WTC11 (cell line): ENCODE measurements around the gene ITGA11. TPM values are rescaled to one million over a fixed set of nuclear protein-coding genes. Genes with fewer than 3 reads are reported as not detected.

ENCODE experiments used
- ATAC-seq: fragments of 200-7000 bp; cut with Tn5 transposase; 2 replicates; pipeline ENCODE4 v1.10.0; 2021; ENCODE audit warnings: mild to moderate bottlenecking, moderate library complexity
- CTCF ChIA-PET: fragments of 300-600 bp; sonication (Branson Sonifier 250); formaldehyde crosslinking; loops from one replicate; lab custom pipeline; 2021; ENCODE audit warnings: antibody characterized with exemption; lab: Charles Lee
- POLR2A ChIA-PET: fragments of 350-600 bp; sonication (Branson Sonifier 250); formaldehyde crosslinking; loops from one replicate; lab custom pipeline; 2021; ENCODE audit warnings: antibody characterized with exemption; lab: Charles Lee
- DNase-seq: peaks from one replicate; pipeline ENCODE4 v3.0.0; 2021; ENCODE audit warnings: low spot score
- H3K27ac Mint-ChIP-seq: 2 replicates; pipeline ENCODE4 v1.8.0; 2021; ENCODE audit warnings: mixed read lengths
- H3K27me3 Mint-ChIP-seq: 2 replicates; pipeline ENCODE4 v1.8.0; 2021; ENCODE audit warnings: low read depth, mild to moderate bottlenecking, moderate library complexity, mixed read lengths
- H3K36me3 Mint-ChIP-seq: 2 replicates; pipeline ENCODE4 v1.8.0; 2021; ENCODE audit warnings: mixed read lengths
- H3K4me1 Mint-ChIP-seq: 2 replicates; pipeline ENCODE4 v1.8.0; 2022; ENCODE audit warnings: mixed read lengths
- H3K4me3 Mint-ChIP-seq: 2 replicates; pipeline ENCODE4 v1.8.0; 2021; ENCODE audit warnings: mild to moderate bottlenecking, moderate library complexity, mixed read lengths
- H3K9me3 Mint-ChIP-seq: 2 replicates; pipeline ENCODE4 v1.8.0; 2021; ENCODE audit warnings: mixed read lengths
- CREM ChIP-seq: sonication (generic); formaldehyde crosslinking; IDR thresholded peaks from 2 replicates; pipeline ENCODE4 v1.8.1; 2022; ENCODE audit warnings: mild to moderate bottlenecking, missing genetic modification reagents, moderate library complexity
- ESRRA ChIP-seq: sonication (generic); formaldehyde crosslinking; IDR thresholded peaks from 2 replicates; pipeline ENCODE4 v1.8.1; 2022; ENCODE audit warnings: mild to moderate bottlenecking, missing genetic modification reagents, borderline replicate concordance
- FOXP1 ChIP-seq: sonication (generic); formaldehyde crosslinking; IDR thresholded peaks from 2 replicates; pipeline ENCODE4 v1.8.0; 2022; ENCODE audit warnings: missing genetic modification reagents, mild to moderate bottlenecking, moderate library complexity, borderline replicate concordance
- GRHL2 ChIP-seq: fragments of 250-450 bp; sonication (Bioruptor Pico); IDR thresholded peaks from 2 replicates; pipeline ENCODE4 v1.8.0; 2022; ENCODE audit warnings: mild to moderate bottlenecking, moderate library complexity; ENCODE audit not compliant: insufficient replicate concordance, severe bottlenecking
- HMGA2 ChIP-seq: fragments of 250-450 bp; sonication (Bioruptor Pico); IDR thresholded peaks from 2 replicates; pipeline ENCODE4 v1.4.0; 2021; ENCODE audit warnings: mild to moderate bottlenecking, moderate library complexity
- MYBL2 ChIP-seq: sonication (generic); formaldehyde crosslinking; IDR thresholded peaks from 2 replicates; pipeline ENCODE4 v1.8.1; 2023; ENCODE audit warnings: mild to moderate bottlenecking, moderate library complexity, missing genetic modification reagents
- OVOL2 ChIP-seq: fragments of 250-450 bp; sonication (Bioruptor Pico); IDR thresholded peaks from 2 replicates; pipeline ENCODE4 v1.9.0; 2021; ENCODE audit warnings: mild to moderate bottlenecking, borderline replicate concordance
- TCF7 ChIP-seq: sonication (generic); formaldehyde crosslinking; IDR thresholded peaks from 2 replicates; pipeline ENCODE4 v1.8.0; 2022; ENCODE audit warnings: mild to moderate bottlenecking, low read depth, missing genetic modification reagents, moderate library complexity
- TEAD1 ChIP-seq: sonication (generic); formaldehyde crosslinking; IDR thresholded peaks from 2 replicates; pipeline ENCODE4 v1.8.0; 2022; ENCODE audit warnings: mild to moderate bottlenecking, missing genetic modification reagents
- ZNF263 ChIP-seq: sonication (generic); formaldehyde crosslinking; IDR thresholded peaks from 2 replicates; pipeline ENCODE4 v1.8.1; 2022; ENCODE audit warnings: low read depth, mild to moderate bottlenecking, moderate library complexity, missing genetic modification reagents
- total RNA-seq: library from RNA; stranded (reverse); gene quantifications from 3 replicates; pipeline ENCODE4 v1.2.3, GENCODE V29; 2021
- TF ChIP-seq, protein P1 (sequence below): fragments of 250-450 bp; sonication (Bioruptor Pico); IDR thresholded peaks from 2 replicates; pipeline ENCODE4 v1.9.0; 2021; ENCODE audit warnings: mild to moderate bottlenecking
- TF ChIP-seq, protein P2 (sequence below): sonication (generic); formaldehyde crosslinking; conservative IDR thresholded peaks from 2 replicates; pipeline ENCODE4 v1.8.1; 2022; ENCODE audit warnings: mild to moderate bottlenecking, missing genetic modification reagents
- TF ChIP-seq, protein P3 (sequence below): sonication (generic); formaldehyde crosslinking; IDR thresholded peaks from 2 replicates; pipeline ENCODE4 v1.8.0; 2022; ENCODE audit warnings: mild to moderate bottlenecking, missing genetic modification reagents
- TF ChIP-seq, protein P4 (sequence below): sonication (generic); formaldehyde crosslinking; IDR thresholded peaks from 2 replicates; pipeline ENCODE4 v1.8.0; 2022; ENCODE audit warnings: mild to moderate bottlenecking, missing genetic modification reagents
- TF ChIP-seq, protein P5 (sequence below): sonication (generic); formaldehyde crosslinking; IDR thresholded peaks from 2 replicates; pipeline ENCODE4 v1.8.0; 2023; ENCODE audit warnings: missing genetic modification reagents, mild to moderate bottlenecking, borderline replicate concordance
- TF ChIP-seq, protein P6 (sequence below): sonication (generic); formaldehyde crosslinking; IDR thresholded peaks from 2 replicates; pipeline ENCODE4 v1.8.0; 2022; ENCODE audit warnings: missing genetic modification reagents

The ITGA11 gene
- total RNA-seq, 1 experiment from 2014 or later = 0.15 TPM

DNA sequence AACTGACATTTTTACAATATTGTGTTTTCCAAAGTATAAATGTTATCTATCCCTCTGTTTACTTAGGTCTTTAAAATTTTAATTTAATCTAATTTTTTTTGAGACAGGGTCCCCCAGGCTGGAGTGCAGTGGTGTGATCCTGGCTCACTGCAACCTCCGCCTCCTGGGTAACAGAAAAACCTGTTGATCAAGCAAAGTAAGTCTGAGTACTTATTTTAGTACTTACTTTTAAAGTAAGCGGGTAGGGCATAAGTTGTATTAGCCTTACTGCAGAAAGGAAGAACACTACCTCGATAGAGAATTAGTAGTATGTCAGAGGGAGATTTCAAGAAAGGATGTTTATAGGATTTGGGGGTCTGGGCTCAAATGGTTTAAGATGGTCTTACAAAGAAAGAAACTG lies 166.3 kb downstream of the ITGA11 start:
- ChIA-PET POLR2A (no interaction called here), CTCF (interaction anchor here (1.8 kb wide), 1 partner anchor 41 kb away, joined by 16 read pairs; no protein-coding TSS in a partner anchor)
- Mint-ChIP-seq H3K4me1 (peaks cover 30% of the 10 kb centered on the region), H3K27me3 (no peaks in the 10 kb centered on the region), H3K27ac (no peak overlapping the region), H3K9me3 (peaks cover 5% of the 10 kb centered on the region; the same call in 1 of the 2 replicates), H3K36me3 (no peaks in the 10 kb centered on the region), H3K4me3 (no peak overlapping the region)
- ATAC-seq = no peak
- no peak for DNase-seq
- TF ChIP-seq CREM (CRISPR knock-in tag) (no peak), ESRRA (CRISPR knock-in tag) (no peak), HMGA2 (CRISPR knock-in tag) (no peak), TEAD1 (CRISPR knock-in tag) (no peak), GRHL2 (CRISPR knock-in tag) (no peak), FOXP1 (CRISPR knock-in tag) (no peak), MYBL2 (no peak), OVOL2 (CRISPR knock-in tag) (no peak), TCF7 (CRISPR knock-in tag) (no peak), ZNF263 (CRISPR knock-in tag) (no peak)
- TF ChIP-seq, protein P1, sequence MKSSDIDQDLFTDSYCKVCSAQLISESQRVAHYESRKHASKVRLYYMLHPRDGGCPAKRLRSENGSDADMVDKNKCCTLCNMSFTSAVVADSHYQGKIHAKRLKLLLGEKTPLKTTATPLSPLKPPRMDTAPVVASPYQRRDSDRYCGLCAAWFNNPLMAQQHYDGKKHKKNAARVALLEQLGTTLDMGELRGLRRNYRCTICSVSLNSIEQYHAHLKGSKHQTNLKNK (CRISPR knock-in tag) = no peak
- TF ChIP-seq, protein P2, sequence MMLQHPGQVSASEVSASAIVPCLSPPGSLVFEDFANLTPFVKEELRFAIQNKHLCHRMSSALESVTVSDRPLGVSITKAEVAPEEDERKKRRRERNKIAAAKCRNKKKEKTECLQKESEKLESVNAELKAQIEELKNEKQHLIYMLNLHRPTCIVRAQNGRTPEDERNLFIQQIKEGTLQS (CRISPR knock-in tag) = no peak
- TF ChIP-seq, protein P3, sequence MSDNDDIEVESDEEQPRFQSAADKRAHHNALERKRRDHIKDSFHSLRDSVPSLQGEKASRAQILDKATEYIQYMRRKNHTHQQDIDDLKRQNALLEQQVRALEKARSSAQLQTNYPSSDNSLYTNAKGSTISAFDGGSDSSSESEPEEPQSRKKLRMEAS (CRISPR knock-in tag) = no peak
- TF ChIP-seq, protein P4, sequence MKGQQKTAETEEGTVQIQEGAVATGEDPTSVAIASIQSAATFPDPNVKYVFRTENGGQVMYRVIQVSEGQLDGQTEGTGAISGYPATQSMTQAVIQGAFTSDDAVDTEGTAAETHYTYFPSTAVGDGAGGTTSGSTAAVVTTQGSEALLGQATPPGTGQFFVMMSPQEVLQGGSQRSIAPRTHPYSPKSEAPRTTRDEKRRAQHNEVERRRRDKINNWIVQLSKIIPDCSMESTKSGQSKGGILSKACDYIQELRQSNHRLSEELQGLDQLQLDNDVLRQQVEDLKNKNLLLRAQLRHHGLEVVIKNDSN (CRISPR knock-in tag) = no peak
- TF ChIP-seq, protein P5, sequence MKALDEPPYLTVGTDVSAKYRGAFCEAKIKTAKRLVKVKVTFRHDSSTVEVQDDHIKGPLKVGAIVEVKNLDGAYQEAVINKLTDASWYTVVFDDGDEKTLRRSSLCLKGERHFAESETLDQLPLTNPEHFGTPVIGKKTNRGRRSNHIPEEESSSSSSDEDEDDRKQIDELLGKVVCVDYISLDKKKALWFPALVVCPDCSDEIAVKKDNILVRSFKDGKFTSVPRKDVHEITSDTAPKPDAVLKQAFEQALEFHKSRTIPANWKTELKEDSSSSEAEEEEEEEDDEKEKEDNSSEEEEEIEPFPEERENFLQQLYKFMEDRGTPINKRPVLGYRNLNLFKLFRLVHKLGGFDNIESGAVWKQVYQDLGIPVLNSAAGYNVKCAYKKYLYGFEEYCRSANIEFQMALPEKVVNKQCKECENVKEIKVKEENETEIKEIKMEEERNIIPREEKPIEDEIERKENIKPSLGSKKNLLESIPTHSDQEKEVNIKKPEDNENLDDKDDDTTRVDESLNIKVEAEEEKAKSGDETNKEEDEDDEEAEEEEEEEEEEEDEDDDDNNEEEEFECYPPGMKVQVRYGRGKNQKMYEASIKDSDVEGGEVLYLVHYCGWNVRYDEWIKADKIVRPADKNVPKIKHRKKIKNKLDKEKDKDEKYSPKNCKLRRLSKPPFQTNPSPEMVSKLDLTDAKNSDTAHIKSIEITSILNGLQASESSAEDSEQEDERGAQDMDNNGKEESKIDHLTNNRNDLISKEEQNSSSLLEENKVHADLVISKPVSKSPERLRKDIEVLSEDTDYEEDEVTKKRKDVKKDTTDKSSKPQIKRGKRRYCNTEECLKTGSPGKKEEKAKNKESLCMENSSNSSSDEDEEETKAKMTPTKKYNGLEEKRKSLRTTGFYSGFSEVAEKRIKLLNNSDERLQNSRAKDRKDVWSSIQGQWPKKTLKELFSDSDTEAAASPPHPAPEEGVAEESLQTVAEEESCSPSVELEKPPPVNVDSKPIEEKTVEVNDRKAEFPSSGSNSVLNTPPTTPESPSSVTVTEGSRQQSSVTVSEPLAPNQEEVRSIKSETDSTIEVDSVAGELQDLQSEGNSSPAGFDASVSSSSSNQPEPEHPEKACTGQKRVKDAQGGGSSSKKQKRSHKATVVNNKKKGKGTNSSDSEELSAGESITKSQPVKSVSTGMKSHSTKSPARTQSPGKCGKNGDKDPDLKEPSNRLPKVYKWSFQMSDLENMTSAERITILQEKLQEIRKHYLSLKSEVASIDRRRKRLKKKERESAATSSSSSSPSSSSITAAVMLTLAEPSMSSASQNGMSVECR (CRISPR knock-in tag) = no peak
- TF ChIP-seq, protein P6, sequence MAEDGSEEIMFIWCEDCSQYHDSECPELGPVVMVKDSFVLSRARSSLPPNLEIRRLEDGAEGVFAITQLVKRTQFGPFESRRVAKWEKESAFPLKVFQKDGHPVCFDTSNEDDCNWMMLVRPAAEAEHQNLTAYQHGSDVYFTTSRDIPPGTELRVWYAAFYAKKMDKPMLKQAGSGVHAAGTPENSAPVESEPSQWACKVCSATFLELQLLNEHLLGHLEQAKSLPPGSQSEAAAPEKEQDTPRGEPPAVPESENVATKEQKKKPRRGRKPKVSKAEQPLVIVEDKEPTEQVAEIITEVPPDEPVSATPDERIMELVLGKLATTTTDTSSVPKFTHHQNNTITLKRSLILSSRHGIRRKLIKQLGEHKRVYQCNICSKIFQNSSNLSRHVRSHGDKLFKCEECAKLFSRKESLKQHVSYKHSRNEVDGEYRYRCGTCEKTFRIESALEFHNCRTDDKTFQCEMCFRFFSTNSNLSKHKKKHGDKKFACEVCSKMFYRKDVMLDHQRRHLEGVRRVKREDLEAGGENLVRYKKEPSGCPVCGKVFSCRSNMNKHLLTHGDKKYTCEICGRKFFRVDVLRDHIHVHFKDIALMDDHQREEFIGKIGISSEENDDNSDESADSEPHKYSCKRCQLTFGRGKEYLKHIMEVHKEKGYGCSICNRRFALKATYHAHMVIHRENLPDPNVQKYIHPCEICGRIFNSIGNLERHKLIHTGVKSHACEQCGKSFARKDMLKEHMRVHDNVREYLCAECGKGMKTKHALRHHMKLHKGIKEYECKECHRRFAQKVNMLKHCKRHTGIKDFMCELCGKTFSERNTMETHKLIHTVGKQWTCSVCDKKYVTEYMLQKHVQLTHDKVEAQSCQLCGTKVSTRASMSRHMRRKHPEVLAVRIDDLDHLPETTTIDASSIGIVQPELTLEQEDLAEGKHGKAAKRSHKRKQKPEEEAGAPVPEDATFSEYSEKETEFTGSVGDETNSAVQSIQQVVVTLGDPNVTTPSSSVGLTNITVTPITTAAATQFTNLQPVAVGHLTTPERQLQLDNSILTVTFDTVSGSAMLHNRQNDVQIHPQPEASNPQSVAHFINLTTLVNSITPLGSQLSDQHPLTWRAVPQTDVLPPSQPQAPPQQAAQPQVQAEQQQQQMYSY (CRISPR knock-in tag) = no peak
